ENCODE results near the gene PPP2R3A.
"Not testable (repeated sequence)": the region's sequence is repeated elsewhere in the genome, so short reads cannot be mapped to it uniquely, and the experiment has no call there.

PPP2R3A gene

DNA sequence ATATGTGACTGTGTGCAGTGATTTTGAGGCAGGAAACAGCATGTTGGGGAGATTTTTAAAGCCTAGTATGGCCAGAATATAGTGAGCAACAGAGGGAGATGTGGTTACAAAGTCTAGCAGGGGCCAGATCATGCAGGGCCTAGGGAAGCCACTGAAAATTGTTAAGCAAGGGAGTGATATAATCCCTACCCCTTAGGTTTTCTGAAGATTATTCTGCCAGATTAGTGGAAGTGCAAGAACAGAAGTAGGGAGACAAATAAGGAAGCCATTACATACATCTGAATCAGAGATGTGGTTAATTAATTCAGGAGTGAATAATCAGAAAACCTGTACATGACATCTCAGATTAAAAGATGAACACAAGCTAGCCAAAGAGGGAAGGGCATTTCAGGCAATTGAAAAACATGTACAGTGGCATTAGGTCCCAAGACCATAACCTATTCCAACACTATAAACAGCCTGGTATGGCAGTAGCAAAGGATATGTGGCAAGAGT is 175.8 kb downstream of the PPP2R3A start:
- H3K27ac ChIP-seq (ENCODE audit: low read depth, low read length): no peak overlapping the region
- H3K27me3 ChIP-seq (ENCODE audit: control insufficient read depth in 1 of 2, insufficient read depth in 2 of 2, low read length in 2 of 2): no peaks in the 10 kb centered on the region
- no peaks in the 10 kb centered on the region for H3K9me3 ChIP-seq (ENCODE audit: low read length)
- no peak overlapping the region for H3K4me3 ChIP-seq (ENCODE audit: low read depth in 1 of 2, low read length in 2 of 2)
- peaks cover 8% of the 10 kb centered on the region for H3K4me1 ChIP-seq (ENCODE audit: insufficient read depth, low read length)
- no peaks in the 10 kb centered on the region for H3K36me3 ChIP-seq (ENCODE audit: insufficient read depth, low read length)
- H3K9ac ChIP-seq (ENCODE audit: low read length): no peak overlapping the region

DNA sequence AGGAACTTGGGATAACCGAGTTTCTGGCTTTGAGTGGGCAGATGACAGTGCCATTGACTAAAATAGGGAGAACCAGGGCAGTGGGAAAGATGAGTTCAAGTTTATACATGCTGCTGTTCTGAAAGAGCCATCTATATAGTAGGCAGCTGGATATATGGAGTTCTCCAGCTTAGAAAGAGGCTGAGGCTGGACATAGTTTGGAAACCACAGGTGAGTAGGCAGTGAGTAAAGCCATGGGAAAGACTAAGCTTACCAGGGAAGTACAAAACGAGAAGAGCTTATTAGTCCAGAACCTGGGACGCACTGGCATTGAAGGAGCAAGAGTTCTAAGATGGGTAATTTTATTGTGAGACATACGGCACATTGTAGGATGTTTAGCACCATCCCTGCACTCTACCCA is 176.4 kb downstream of the PPP2R3A start:
- Histone ChIP-seq H3K27ac (ENCODE audit: low read depth, low read length) (peak overlapping the region; percentile 36), H3K9me3 (ENCODE audit: low read length) (no peaks in the 10 kb centered on the region), H3K4me1 (ENCODE audit: insufficient read depth, low read length) (peaks cover 8% of the 10 kb centered on the region), H3K9ac (ENCODE audit: low read length) (no peak overlapping the region), H3K4me3 (ENCODE audit: low read depth in 1 of 2, low read length in 2 of 2) (no peak overlapping the region), H3K27me3 (ENCODE audit: control insufficient read depth in 1 of 2, insufficient read depth in 2 of 2, low read length in 2 of 2) (no peaks in the 10 kb centered on the region), H3K36me3 (ENCODE audit: insufficient read depth, low read length) (no peaks in the 10 kb centered on the region)

DNA sequence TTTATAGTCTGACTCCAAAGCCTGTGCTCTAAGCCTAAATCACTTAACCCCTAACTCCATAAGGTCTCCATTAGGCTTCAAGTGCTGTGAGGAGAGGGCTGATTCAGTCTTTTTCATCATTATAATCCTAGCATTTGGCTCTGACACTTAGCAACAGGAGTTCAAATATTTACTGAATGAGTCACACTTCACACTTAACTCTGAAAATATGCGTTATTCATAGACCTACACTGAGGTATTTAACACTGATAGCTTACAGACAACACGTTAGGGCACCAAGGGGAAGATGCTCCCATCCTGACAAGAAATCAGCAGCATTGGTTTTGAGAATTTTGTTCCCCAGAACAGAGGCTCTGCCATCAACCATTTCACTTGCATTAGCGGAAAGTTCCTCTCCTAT is 177.1 kb downstream of the PPP2R3A start:
- Histone ChIP-seq H3K4me3 (ENCODE audit: low read depth in 1 of 2, low read length in 2 of 2) (no peak overlapping the region), H3K4me1 (ENCODE audit: insufficient read depth, low read length) (peaks cover 8% of the 10 kb centered on the region), H3K27me3 (ENCODE audit: control insufficient read depth in 1 of 2, insufficient read depth in 2 of 2, low read length in 2 of 2) (no peaks in the 10 kb centered on the region), H3K9me3 (ENCODE audit: low read length) (no peaks in the 10 kb centered on the region), H3K27ac (ENCODE audit: low read depth, low read length) (no peak overlapping the region), H3K36me3 (ENCODE audit: insufficient read depth, low read length) (no peaks in the 10 kb centered on the region), H3K9ac (ENCODE audit: low read length) (no peak overlapping the region)

DNA sequence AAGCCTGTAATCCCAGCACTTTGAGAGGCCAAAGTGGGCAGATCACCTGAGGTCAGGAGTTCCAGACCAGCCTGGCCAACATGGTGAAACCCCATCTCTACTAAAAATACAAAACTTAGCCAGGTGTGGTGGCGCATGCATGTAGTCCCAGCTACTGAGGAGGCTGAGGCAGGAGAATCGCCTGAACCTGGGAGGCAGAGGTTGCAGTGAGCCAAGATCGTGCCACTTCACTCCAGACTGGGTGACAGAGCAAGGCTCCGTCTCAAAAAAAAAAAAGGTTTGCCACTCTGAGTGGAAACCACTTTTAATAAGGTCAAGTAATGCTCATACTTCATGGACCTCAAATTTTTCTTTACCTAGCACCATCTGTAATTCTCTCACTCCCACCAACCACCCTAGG is 178.9 kb downstream of the PPP2R3A start:
- not testable (repeated sequence) for H3K27ac ChIP-seq (ENCODE audit: low read depth, low read length)

DNA sequence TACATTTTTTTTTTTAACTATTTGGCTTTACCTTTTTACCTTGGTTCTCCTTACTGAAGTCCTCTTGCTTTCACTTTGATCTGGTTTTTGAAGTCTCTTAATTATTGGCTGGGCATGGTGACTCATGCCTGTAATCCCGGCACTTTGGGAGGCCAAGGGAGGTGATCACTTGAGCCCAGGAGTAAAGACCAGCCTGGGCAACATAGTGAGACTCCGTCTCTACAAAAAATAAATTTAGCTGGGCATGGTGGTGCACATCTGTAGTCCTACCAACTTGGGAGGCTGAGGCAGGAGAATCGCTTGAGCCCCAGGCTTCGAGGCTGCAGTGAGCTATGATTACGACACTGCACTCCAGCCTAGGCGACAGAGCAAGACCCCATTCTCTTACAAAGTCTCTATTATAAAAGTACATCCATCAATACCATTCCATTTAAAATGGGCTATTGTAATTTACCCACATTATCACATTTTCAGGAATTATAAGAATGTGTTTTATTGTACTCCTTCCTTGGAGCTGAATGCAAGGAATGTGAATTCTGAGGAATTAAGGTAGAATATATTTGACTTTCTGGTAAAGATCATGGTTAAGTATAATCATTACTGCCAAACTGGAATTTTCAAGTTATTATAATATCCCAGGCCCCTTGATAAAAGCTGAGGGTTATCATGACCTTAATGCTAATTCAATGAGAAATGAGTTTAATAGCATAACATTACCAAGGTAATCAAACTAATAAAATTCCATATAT is 181.6 kb downstream of the PPP2R3A start:
- H3K9ac ChIP-seq (ENCODE audit: low read length): no peak overlapping the region
- H3K4me1 ChIP-seq (ENCODE audit: insufficient read depth, low read length): peaks cover 12% of the 10 kb centered on the region
- no peaks in the 10 kb centered on the region for H3K9me3 ChIP-seq (ENCODE audit: low read length)
- peaks cover 7% of the 10 kb centered on the region for H3K36me3 ChIP-seq (ENCODE audit: insufficient read depth, low read length)
- H3K4me3 ChIP-seq (ENCODE audit: low read depth in 1 of 2, low read length in 2 of 2): no peak overlapping the region
- H3K27me3 ChIP-seq (ENCODE audit: control insufficient read depth in 1 of 2, insufficient read depth in 2 of 2, low read length in 2 of 2): no peaks in the 10 kb centered on the region
- H3K27ac ChIP-seq (ENCODE audit: low read depth, low read length): no peak overlapping the region

More for the DNA sequence above, 178.9 kb downstream of the PPP2R3A start:
- H3K27me3 ChIP-seq (ENCODE audit: control insufficient read depth in 1 of 2, insufficient read depth in 2 of 2, low read length in 2 of 2); H3K4me1 ChIP-seq (ENCODE audit: insufficient read depth, low read length); H3K9me3 ChIP-seq (ENCODE audit: low read length); H3K9ac ChIP-seq (ENCODE audit: low read length); H3K36me3 ChIP-seq (ENCODE audit: insufficient read depth, low read length); H3K4me3 ChIP-seq (ENCODE audit: low read depth in 1 of 2, low read length in 2 of 2): not testable (repeated sequence)

DNA sequence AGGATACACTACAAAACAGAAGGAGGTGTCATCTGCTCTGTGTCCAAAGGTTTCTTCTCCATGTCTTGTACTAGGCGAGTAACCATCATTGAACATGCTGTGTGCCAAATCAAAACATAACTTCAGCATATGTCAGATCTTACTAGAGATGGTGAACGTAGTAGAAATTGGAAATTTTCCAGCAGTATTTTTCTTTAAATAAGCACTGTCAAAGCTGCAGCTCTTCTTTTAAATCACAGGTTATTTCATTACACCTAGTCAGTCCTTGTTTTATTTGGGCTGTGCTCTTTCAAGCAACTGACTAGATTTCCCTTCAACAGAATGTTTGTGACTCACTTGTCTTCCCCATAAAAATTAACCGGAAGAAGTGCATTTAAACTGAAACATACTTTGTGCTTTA is 184.1 kb downstream of the PPP2R3A start:
- peaks cover 6% of the 10 kb centered on the region for H3K4me1 ChIP-seq (ENCODE audit: insufficient read depth, low read length)
- no peaks in the 10 kb centered on the region for H3K27me3 ChIP-seq (ENCODE audit: control insufficient read depth in 1 of 2, insufficient read depth in 2 of 2, low read length in 2 of 2)
- H3K36me3 ChIP-seq (ENCODE audit: insufficient read depth, low read length): peaks cover 12% of the 10 kb centered on the region
- H3K9ac ChIP-seq (ENCODE audit: low read length): no peak overlapping the region
- H3K27ac ChIP-seq (ENCODE audit: low read depth, low read length): no peak overlapping the region
- H3K4me3 ChIP-seq (ENCODE audit: low read depth in 1 of 2, low read length in 2 of 2): no peak overlapping the region
- H3K9me3 ChIP-seq (ENCODE audit: low read length): no peaks in the 10 kb centered on the region

DNA sequence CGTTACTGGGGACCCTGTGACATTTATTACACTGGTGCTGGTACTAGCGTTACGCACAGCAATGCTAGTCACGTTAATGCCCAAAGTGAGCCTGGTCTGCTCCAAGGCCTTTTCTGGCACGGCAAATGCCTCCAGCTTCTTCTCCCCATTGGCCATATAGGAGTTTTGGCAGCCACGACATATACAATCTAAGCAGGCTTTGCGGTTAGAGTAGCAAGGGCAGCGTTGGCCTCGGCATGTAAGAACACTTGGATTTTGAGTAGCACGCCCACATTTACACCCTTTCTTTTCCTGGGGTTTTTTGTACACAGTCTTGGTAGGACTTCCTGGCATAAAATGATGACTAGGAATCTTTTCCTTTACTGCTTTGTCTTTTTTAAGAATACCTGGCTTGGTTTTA is 185.7 kb downstream of the PPP2R3A start:
- no peak overlapping the region for H3K9ac ChIP-seq (ENCODE audit: low read length)
- no peak overlapping the region for H3K27ac ChIP-seq (ENCODE audit: low read depth, low read length)
- H3K36me3 ChIP-seq (ENCODE audit: insufficient read depth, low read length): peaks cover 12% of the 10 kb centered on the region
- H3K4me1 ChIP-seq (ENCODE audit: insufficient read depth, low read length): peaks cover 6% of the 10 kb centered on the region
- no peaks in the 10 kb centered on the region for H3K9me3 ChIP-seq (ENCODE audit: low read length)
- no peaks in the 10 kb centered on the region for H3K27me3 ChIP-seq (ENCODE audit: control insufficient read depth in 1 of 2, insufficient read depth in 2 of 2, low read length in 2 of 2)
- no peak overlapping the region for H3K4me3 ChIP-seq (ENCODE audit: low read depth in 1 of 2, low read length in 2 of 2)

DNA sequence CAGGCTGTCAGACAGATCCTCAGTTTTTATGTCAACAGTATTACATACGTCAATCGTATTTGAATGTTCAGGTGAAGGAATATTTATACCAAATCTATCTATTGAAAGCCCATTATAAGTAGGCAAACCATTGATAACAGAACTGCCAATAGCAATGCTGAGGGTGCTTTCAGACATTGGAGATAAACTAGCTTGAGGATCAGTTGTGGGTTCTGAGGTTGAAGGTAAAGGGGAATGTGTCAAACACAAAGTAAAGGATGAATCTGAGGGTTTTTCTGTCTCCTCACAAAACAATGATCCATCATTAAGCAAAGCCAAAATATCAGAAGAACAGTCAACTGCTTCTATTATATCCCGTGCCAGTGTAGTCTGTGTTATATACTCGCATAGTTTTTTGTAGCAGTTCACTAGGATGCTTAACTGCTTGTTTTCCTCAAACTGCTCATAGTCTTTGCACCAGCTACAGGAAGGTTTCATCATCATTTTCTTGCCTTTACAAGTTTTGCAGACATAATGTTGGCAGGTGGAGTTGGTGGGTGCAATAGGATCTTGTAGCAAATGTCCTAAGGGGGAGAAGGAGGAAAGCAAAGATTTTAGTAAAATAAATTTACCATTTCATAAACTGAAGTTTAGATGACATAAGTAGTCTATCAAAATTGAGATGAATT is 186.8 kb downstream of the PPP2R3A start:
- H3K27ac ChIP-seq (ENCODE audit: low read depth, low read length): no peak overlapping the region

DNA sequence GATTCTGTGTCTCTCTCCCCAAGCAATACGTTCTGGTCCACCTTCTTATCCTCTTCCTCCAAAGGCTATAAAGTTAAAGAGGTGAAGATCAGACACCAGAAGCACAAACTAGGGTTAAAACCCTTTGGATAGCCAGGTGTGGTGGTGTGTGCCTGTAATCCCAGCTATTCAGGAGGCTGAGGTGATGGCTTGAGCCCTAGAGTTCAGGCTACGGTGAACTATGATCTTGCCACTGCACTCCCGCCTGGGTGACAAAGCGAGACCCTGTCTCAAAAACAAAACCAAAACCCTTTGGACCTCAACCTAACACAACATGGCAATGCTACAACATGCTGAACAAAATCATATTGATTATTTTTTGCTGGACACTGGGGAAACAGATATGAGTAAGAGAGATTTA is 187.4 kb downstream of the PPP2R3A start:
- Histone ChIP-seq H3K27ac (ENCODE audit: low read depth, low read length) (no peak overlapping the region), H3K4me3 (ENCODE audit: low read depth in 1 of 2, low read length in 2 of 2) (no peak overlapping the region), H3K9ac (ENCODE audit: low read length) (no peak overlapping the region), H3K4me1 (ENCODE audit: insufficient read depth, low read length) (peaks cover 6% of the 10 kb centered on the region), H3K36me3 (ENCODE audit: insufficient read depth, low read length) (peaks cover 12% of the 10 kb centered on the region), H3K27me3 (ENCODE audit: control insufficient read depth in 1 of 2, insufficient read depth in 2 of 2, low read length in 2 of 2) (no peaks in the 10 kb centered on the region), H3K9me3 (ENCODE audit: low read length) (no peaks in the 10 kb centered on the region)

More for the DNA sequence above, 186.8 kb downstream of the PPP2R3A start:
- peaks cover 12% of the 10 kb centered on the region for H3K36me3 ChIP-seq (ENCODE audit: insufficient read depth, low read length)
- H3K4me1 ChIP-seq (ENCODE audit: insufficient read depth, low read length): peaks cover 6% of the 10 kb centered on the region
- H3K27me3 ChIP-seq (ENCODE audit: control insufficient read depth in 1 of 2, insufficient read depth in 2 of 2, low read length in 2 of 2): no peaks in the 10 kb centered on the region
- no peak overlapping the region for H3K9ac ChIP-seq (ENCODE audit: low read length)
- no peak overlapping the region for H3K4me3 ChIP-seq (ENCODE audit: low read depth in 1 of 2, low read length in 2 of 2)
- no peaks in the 10 kb centered on the region for H3K9me3 ChIP-seq (ENCODE audit: low read length)

DNA sequence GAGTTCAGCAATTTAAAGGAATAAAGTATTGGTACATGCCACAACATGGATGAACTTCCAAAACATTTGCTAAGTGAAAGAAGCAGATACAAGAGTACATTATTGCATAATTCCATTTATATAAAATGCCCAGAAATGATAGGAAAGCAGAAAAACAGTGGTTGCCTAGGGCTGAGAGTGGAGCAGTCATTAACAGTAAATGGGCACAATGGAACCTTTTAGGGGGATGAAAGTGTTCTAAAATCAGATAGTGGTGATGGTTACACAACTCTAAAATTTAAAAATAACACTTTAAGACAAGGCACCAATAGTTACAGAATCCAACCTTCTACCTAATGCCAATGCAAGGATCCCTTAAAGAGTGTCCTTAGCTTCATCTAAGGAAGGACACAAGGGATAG is 196.0 kb downstream of the PPP2R3A start:
- Histone ChIP-seq H3K27me3 (ENCODE audit: control insufficient read depth in 1 of 2, insufficient read depth in 2 of 2, low read length in 2 of 2) (no peaks in the 10 kb centered on the region), H3K27ac (ENCODE audit: low read depth, low read length) (no peak overlapping the region), H3K36me3 (ENCODE audit: insufficient read depth, low read length) (no peaks in the 10 kb centered on the region), H3K4me3 (ENCODE audit: low read depth in 1 of 2, low read length in 2 of 2) (no peak overlapping the region), H3K4me1 (ENCODE audit: insufficient read depth, low read length) (peaks cover 13% of the 10 kb centered on the region), H3K9ac (ENCODE audit: low read length) (no peak overlapping the region), H3K9me3 (ENCODE audit: low read length) (no peaks in the 10 kb centered on the region)

DNA sequence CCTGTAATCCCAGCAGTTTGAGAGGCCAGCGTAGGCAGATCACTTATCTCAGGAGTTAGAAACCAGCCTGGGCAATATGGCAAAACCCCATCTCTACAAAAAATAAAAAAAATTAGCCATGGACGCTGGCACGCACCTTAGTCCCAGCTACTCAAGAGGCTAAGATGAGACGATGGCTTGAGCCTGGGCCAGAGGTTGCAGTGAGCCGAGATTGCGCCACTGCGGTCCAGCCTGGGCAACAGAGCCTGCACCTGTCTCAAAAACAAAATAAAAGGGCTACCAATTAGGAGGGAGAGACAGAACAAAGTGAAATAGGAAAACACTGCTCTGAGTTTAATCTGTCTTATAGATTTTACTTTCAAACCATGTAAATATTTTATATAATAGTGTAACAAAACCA is 196.8 kb downstream of the PPP2R3A start:
- H3K9me3 ChIP-seq (ENCODE audit: low read length): no peaks in the 10 kb centered on the region
- H3K4me3 ChIP-seq (ENCODE audit: low read depth in 1 of 2, low read length in 2 of 2): no peak overlapping the region
- H3K9ac ChIP-seq (ENCODE audit: low read length): no peak overlapping the region
- H3K36me3 ChIP-seq (ENCODE audit: insufficient read depth, low read length): no peaks in the 10 kb centered on the region
- no peaks in the 10 kb centered on the region for H3K27me3 ChIP-seq (ENCODE audit: control insufficient read depth in 1 of 2, insufficient read depth in 2 of 2, low read length in 2 of 2)
- H3K4me1 ChIP-seq (ENCODE audit: insufficient read depth, low read length): peaks cover 17% of the 10 kb centered on the region
- no peak overlapping the region for H3K27ac ChIP-seq (ENCODE audit: low read depth, low read length)

DNA sequence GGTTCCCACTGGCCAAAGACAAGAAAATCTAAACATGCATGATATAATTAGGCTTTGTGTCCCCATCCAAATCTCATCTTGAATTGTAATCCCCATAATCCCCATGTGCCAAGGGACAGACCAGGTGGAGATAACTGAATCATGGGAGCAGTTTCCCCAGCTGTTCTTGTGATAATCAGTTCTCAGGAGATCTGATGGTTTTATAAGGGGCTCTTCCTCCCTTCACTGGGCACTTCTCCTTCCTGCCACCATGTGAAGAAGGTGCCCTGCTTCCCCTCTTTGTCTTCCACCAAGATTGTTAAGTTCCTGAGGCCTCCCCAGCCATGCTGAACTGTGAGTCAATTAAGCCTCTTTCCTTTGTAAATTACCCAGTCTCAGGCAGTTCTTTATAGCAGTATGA is 198.1 kb downstream of the PPP2R3A start:
- not testable (repeated sequence) for H3K27me3 ChIP-seq (ENCODE audit: control insufficient read depth in 1 of 2, insufficient read depth in 2 of 2, low read length in 2 of 2); H3K9ac ChIP-seq (ENCODE audit: low read length); H3K9me3 ChIP-seq (ENCODE audit: low read length); H3K36me3 ChIP-seq (ENCODE audit: insufficient read depth, low read length); H3K4me3 ChIP-seq (ENCODE audit: low read depth in 1 of 2, low read length in 2 of 2); H3K27ac ChIP-seq (ENCODE audit: low read depth, low read length)
- peaks cover 17% of the 10 kb centered on the region for H3K4me1 ChIP-seq (ENCODE audit: insufficient read depth, low read length)
